KBM-7 (cell line): ENCODE data around the gene NDUFA11.
"Not testable (repeated sequence)": the region's sequence is repeated elsewhere in the genome, so short reads cannot be mapped to it uniquely, and the experiment has no call there.

Source experiments
- DNase-seq: peaks from one replicate; pipeline ENCODE4 v3.0.0-alpha.2; 2015
- in situ Hi-C: fragments of 300-500 bp; cut with MboI; formaldehyde crosslinking; loops from 2 replicates; pipeline ENCODE4 v1.14.3; 2020; ENCODE audit warnings: low sequenced_read_pairs, low pct_unique_long_range_greater_than_20kb, mixed read lengths

The NDUFA11 gene

DNA sequence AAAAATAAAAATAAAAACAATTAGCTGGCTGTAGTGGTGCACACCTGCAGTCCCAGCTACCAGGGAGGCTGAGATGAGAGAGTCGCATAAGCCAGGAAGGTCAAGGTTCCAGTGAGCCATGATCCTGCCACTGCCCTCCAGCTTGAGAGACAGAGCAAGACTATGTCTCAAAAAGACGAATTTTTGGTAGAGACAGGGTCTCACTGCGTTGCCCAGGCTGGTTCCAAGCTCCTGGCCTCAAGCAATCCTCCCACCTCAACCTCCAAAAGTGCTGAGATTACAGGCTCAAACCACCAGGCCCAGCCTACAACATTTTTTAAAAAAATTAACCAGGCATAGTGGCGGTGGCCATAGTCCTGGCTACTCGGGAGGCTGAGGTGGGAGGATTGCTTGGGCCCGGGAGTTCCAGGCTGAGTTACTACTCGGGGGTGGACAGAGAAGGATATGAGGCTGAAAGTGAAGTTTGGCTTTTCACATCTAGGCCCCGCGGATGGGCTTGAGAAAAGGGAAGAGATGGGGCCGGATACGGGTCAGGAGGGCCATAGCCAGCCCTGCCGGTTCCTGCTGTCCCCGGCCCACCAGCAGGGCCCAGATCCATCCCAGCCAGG is 10.2 kb downstream of the NDUFA11 start:
- no peak for DNase-seq
- in situ Hi-C loops, result loop anchor here (10.0 kb wide), 1 partner anchor 89 kb away; the partner anchor contains the start of gene NRTN

DNA sequence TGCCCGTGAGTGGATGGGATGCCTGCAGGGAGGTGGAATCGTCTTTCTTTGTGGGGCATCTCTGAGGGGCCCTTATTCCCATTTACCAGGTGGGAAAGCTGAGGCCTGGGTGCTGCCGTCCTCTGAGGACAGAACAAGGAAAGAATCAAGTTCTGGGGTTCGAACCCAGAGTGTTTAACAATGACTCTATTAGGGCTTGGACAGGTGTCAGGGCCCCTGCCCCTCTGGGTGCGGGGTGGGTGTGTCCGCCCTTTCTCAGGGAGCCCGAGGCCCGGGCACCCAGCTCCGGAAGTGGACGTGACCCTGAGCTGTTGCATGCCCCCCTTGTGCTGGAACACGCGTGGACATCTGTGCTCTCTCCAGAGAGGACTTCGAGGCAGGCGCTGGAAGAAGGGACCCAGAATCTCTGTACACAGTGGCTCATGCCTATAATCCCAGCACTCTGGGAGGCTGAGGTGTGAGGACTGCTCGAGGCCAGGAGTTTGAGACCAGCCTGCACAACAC is 10.8 kb downstream of the NDUFA11 start:
- no peak for DNase-seq
- in situ Hi-C loops, result loop anchor here (10.0 kb wide), 1 partner anchor 88 kb away; the partner anchor contains the start of gene NRTN

DNA sequence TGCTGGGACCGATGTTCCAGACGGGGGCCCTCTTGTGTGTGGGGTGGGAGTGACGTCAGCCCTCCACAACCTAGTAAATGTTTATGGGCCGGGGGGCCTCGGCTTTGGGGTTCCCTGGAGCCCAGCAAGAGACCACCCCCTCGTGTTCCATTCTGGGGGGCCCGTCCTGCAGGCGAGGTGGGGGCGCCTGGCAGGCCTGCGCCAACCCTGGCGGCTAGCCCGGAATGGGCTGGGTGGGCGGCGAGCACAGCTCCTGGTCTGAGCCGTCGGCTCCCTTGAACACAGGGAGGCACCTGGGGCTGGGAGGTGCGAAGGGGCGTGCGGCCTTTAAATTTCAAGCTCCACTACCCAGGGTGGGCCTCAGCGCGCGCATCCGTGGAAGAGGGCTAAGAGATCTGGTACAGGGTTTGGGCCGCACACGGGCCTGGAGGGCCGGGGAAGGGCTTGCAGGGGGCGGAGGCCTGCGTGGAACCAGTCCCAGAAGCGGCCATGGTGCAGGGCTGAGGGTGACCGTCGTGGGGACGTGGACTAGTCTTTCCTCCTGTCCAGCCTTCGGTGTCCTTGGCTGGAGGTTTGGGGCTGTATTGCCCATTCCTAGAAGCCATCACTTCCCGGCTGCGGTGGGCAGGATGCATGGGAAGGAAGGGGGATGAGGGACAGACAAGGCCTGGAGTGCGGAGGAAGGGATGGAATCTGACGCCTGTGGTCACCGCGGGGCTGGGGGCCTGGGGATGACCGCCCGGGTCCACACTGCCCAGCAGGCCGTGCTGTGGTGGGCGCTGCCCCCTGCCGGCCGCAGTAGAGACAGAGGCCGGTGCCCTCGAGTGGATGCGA is 11.4 kb downstream of the NDUFA11 start:
- DNase-seq, result peak; percentile 50
- in situ Hi-C loops, result loop anchor here (10.0 kb wide), 1 partner anchor 87 kb away; the partner anchor contains the start of gene NRTN

DNA sequence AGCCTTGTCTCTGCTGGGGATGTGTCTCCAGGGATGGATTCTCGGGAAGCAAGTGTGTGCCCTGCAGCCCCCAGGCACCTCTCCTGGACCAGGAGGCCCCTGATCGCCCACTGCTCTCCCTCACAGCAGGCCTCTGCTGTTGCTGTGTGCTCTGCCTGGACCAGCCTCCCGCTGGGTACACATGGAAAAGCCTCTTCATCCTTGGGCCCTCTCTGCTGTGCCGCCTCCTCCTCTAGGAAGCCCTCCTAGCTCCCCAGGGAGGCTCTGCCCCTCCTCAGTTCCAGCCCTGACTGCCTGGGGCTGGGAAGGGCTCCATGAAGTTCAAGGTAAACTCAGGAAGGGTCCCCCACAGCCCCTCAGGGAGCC is 12.0 kb downstream of the NDUFA11 start:
- in situ Hi-C loops, result loop anchor here (10.0 kb wide), 1 partner anchor 87 kb away; the partner anchor contains the start of gene NRTN

DNA sequence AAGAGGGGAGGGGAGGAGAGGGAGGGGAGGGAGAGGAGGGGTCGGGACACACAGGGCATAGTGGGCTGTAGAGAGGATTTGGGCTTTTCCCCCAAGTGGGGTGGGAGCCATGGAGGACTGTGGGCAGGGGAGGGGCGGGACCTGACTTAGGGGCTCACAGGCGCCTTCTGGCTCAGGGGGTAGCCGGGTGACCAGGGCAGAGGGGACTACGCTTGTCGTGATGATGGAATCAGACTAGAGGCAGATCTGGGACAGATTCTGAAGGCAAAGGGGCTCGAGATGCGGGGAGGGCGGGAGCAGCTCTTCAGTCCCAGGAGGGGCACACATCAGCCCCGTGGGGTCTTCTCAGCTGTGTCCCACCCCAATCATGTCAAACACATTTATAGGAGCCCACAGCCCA is 13.5 kb downstream of the NDUFA11 start:
- in situ Hi-C loops, result loop anchor here (10.0 kb wide), 1 partner anchor 85 kb away; the partner anchor contains the start of gene NRTN
- DNase-seq, result no peak

More for the DNA sequence above, 12.0 kb downstream of the NDUFA11 start:
- DNase-seq, result no peak

DNA sequence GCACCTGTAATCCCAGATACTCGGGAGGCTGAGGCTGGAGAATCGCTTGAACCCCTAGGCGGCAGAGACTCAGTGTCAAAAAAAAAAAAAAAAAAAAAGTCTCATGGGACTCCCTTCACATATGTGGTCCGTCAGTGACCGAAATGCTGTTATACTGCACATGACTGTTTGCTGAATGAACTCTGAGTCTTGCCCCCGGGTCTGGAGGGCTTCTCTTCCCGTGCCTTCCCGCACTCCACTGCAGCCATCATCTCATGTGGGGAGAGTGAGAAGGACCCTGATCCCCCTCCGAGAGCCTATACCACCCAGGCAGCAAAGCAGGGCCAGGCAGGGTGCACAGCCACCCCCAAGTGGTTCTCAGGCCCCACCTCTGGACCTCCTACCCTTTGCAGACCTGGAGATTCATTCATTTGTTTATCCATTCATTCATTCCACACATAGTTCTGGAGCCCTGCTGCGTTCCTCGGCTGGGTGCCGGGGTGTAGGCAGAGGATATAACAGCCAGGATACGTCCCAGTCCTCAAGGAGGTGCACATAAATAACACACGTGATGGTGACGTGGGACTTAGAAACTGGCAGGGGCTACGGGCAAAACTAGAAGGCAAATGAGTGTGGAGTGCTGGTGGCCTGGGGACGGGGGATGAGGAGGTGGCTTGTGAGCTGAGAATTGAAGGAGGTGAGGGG is 14.2 kb downstream of the NDUFA11 start:
- in situ Hi-C loops, result no loop called here
- DNase-seq, result no peak

DNA sequence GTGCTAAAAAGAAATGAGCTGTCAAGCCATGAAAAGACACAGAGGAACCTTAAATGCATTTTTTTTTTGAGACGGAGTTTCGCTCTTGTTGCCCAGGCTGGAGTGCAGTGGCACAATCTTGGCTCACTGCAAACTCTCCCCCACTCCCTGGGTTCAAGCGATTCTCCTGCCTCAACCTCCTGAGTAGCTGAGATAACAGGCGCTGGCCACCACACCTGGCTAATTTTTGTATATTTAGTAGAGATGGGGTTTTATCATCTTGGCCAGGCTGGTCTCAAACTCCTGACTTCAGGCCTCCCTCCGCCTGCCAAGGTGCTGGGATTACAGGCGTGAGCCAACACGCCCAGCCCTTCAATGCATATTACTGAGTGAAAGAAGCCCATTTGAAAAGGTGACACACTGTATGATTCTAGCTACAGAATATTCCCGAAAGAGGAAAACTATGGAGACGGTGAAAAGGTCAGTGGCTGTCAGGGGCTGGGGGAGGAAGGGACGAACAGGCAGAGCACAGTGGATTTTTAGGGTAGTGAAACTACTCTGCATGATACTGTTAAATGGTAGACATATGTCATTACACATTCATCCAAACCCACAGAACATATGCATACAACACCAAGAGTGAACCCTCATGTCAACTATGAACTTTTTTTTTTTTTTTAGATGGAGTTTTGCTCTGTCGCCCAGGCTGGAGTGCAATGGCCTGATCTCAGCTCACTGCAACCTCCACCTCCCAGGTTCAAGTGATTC is 19.4 kb downstream of the NDUFA11 start:
- DNase-seq, in situ Hi-C loops: not testable (repeated sequence)

DNA sequence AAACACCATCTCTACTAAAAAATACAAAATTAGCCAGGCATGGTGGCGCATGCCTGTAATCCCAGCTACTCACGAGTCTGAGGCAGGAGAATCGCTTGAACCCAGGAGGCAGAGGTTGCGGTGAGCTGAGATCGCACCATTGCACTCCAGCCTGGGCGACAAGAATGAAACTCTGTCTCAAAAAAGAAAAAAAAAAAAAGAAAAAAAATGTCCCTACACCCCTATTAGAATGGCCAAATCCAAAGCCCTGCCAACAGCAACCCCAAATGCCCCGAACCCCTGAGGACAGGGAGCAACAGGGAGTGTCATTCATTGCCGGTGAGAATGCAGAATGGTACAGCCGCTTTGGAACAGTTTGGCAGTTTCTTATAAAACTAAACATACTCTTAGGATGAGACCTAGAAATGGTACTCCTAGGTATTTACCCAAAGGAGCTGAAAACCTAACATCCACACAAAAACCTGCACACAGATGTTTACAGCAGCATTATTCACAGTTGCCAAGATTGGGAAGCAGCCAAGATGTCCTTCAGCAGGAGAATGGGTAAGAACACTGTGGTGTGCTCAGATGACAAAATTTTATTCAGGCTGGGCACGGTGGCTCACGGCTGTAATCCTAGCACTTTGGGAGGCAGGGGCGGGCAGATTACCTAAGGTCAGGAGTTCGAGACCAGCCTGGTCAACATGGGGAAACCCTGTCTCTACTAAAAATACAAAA is 20.3 kb downstream of the NDUFA11 start:
- DNase-seq, in situ Hi-C loops: not testable (repeated sequence)

DNA sequence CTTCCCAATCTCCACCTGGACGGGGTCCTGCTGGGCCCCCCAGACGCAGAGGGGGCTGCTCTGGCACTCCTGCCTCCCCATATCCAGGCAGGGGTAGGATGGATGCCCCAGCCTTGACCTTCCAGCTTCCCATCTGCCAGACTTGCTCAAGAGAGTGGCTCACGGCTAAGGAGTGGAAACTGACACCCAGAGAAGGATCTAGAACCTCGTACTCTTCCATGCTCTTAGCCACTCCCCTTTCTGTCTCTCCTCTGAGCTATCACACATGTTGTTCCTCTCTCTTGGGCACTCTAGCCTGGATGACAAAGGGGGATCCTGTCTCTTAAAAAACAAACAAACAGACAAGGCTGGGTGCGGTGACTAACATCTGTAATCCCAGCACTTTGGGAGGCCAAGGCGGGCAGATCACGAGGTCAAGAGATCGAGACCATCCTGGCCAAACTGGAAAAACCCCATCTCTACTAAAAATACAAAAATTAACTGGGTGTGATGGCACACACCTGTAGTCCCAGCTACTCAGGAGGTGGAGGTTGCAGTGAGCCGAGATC is 21.1 kb downstream of the NDUFA11 start:
- no peak for DNase-seq
- in situ Hi-C loops, result no loop called here

DNA sequence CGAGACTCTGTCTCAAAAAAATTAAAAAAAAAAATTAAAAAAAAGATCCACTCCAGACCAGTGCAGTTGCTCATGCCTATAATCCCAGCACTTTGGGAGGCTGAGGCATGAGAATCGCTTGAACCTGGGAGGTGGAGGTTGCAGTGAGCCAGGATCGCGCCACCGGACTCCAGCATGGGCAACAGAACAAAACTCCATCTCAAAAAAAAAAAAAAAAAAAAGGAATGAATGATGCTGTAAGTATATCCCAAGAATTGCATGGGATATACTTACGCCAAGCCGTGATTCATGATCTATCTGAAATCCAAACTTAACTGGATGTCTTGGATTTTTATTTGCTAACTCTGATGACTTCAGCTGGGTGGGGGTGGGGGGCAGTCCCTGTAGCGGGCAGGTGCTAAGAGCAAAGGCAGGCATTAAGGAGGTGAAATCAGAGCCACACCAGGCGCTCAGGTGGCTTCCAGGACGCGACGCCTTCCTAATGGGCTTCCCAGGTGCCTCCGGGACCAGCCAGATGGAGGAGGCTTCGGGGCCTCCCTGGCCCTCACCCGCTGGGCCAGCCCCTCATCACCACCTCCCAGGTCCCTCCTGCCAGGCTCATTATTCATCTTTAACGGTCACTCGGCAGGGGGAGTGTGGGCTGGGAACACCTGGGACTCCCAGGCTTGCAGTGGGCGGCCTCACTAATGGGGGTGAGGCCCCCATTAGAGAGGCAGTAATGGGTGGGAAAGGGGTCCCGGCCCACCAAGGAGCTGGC is 21.9 kb downstream of the NDUFA11 start:
- in situ Hi-C loops, result no loop called here

DNA sequence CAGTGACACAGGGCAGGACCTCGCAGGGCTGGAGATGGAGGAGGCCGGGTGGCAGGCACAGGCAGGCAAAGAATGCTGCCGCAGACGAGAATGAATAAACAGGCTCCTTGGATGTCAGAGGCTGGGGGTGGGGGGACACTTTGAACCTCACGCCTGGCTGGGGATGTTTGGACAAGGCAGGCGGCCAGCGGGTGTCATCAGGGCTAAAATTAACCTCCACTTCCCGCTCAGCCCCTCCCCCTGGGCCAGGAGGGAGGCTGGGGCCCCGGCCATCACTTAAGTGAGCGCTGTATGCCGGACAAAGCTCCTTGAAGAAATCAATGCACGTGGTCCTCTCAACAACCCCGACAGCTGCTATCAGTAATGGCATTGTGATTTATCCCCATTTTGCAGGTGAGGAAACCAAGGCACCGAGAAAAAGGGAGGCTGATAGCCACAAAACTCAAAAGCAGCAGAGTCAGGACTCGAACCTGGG is 22.9 kb downstream of the NDUFA11 start:
- no peak for DNase-seq
- in situ Hi-C loops, result no loop called here

More for the DNA sequence above, 21.9 kb downstream of the NDUFA11 start:
- DNase-seq, result no peak

DNA sequence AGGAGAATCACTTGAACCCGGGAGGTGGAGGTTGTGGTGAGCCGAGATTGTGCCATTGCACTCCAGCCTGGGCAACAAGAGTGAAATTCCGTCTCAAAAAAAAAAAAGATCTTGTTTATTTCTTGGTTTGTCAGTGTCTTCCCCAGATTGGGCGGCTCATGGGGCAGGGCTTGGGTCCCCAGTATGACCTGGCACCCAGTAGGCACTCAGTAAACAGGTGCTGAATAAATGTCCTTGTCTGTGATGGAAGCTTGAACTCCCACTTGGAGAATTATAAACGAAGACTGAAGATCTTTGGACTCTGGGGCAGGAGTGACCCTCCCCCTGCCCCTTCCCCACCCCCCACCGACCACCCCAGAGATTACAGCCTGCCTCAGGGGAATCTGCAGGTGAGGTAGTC is 23.4 kb downstream of the NDUFA11 start:
- in situ Hi-C loops, result no loop called here
- DNase-seq, result no peak

DNA sequence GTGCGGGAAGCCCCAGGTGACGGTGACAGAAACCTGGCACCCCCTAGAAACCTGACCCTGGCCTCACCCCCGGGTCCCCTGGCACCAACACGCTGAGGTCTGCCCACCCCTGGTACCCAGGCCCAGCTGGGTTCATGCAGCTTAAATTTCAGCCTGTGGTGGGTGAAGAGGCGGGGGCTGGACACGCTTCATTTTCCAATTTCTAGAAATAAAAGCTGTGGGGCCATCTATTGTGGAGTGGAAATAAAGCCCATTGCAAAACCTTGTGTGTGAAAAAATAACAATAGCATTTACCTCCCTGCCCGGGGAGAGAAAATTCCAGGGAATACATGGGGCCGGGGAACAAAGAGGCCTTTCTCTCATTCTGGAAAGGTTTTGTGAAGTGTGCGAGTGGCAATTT is 25.7 kb downstream of the NDUFA11 start:
- in situ Hi-C loops, result no loop called here
- DNase-seq, result no peak

DNA sequence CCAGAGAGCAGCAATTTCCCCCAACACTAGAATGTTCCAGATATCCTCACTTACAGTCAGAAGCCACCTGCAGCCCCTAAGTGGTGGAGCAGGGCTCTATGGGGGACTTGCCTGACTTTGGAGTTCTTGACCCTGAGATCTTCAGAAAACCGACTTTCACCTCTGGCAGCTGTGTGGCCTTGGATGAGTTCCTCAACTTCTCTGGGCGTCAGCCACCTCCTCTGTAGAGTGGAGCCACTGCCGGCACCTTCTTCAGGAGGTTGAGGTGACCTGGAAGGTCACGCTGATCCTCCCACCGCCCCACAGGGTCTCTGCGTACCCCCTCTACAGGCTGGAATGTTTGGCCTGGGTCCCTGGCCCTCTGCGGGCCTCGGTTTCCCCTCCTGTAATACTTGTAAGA is 26.2 kb downstream of the NDUFA11 start:
- DNase-seq, result no peak
- in situ Hi-C loops, result no loop called here

DNA sequence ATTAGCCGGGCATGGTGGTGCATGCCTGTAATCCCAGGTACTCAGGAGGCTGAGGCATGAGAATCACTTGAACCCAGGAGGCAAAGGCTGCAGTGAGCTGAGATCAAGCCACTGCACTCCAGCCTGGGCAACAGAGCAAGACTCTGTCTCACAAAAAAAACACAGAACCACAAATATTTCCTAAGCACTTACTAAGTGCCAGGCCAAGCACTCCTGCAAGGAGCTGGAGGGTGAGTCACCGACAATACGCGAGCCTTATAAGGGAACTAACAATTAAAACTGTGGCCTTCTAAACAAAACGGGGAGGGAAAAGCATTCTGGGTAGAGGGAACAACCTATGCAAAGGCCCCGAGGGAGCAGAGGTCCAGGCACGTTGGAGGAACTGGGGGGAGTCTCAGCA is 29.1 kb downstream of the NDUFA11 start:
- in situ Hi-C loops, DNase-seq: not testable (repeated sequence)

DNA sequence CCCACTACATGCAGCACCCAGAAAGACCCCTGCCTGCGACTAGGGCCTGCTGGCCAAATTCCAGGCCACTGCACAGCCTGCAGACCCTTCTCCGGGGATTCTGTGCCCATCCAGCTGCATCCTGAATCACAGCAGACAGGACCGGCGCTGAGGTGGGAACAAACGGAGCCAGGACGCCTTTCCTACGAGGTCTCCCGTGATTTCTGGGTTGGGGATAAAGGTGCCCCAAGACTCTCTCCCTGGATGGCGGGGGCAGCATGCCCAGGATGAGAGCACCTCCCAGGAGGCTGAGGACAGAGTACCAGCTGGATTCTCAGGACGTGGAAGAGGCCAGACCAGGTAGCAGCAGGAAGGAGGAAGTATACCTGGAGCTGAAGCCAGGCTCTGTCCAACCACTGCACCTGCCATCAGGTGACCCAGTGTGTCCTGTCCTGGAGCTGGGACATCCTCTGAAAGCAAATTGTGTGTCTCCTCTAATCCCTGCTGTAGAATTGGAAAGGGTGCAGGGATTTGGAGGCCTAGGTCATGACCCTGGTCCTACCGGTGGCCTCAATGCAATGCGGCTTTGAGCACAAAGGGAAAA is 29.9 kb downstream of the NDUFA11 start:
- in situ Hi-C loops, result no loop called here
- DNase-seq, result no peak

DNA sequence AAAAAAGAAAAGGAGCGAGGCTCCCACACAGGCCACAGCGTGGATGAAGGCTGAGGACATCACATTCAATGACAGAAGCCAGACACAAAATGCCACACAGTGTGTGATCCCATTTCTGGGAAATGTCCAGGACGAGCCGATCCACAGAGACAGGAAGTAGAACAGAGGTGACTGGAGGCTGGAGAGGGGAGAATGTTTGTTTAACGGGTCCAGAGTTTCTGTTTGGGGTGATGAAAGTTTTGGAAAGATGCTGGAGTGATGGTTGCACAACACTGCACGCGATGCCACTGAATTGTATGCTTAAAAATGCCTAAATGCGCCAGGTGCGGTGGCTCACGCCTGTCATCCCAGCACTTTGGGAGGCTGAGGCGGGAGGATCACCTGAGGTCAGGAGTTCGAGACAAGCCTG is 32.6 kb downstream of the NDUFA11 start:
- in situ Hi-C loops, result no loop called here
- no peak for DNase-seq
